Ramos (cell line): ENCODE results near the gene NPVF.

ENCODE experiments used
- in situ Hi-C: fragments of 300-500 bp; cut with MboI; formaldehyde crosslinking; loops from one replicate; pipeline ENCODE4 v1.14.3; 2022; ENCODE audit warnings: low sequenced_read_pairs; ENCODE audit not compliant: unreplicated experiment

The NPVF gene

DNA sequence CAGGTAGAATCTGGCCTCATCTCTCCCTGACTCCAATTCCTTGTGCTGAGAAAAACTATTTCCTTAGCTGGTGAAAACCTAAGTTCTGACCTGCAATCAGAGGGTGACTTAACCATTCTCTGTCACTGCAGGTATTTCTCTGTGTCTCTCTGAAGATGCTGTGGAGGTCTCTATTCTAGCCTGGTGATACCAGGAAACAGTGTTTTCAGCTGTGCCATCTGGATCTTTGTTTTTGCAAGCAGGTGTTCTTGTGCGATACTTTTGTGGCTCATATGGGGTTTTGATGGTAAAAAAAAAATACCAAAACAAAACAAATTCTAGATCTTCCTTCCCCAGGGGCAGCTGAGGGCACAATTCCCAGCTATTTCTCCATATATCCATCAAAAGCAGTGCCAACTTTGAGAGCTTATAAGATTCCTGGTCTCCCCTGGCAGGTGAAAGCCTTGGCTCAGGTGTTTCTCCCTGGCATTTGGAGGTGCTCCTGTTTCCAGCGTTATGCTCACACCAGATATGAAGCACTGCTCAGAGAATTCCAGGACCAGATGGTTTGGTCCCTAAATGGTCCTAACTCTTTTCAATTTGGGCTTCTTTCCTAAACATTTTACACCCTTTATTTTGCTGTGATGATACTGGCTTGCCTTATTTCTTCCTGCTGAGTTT lies 9.9 kb upstream of the NPVF start:
- in situ Hi-C loops: no loop called here

DNA sequence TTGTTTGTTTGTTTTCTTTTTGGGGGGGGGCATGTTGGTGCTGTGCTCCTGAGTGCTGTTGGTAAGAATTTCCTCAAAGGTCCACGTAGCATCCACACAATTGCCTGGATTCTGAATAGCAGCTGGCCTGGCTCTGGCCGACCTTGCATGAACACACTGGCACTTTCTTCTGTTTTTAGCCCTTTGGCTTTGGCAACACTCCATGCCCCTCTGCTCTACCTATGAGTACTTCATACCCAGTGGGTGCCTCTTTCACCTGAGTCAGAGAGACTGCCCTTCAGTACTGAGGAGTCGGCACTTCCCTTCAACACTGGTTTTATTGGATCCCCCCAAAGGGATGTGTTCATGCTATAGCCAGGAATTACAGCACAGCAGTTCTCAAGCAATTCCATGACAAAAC lies 7.2 kb upstream of the NPVF start:
- in situ Hi-C loops: no loop called here

DNA sequence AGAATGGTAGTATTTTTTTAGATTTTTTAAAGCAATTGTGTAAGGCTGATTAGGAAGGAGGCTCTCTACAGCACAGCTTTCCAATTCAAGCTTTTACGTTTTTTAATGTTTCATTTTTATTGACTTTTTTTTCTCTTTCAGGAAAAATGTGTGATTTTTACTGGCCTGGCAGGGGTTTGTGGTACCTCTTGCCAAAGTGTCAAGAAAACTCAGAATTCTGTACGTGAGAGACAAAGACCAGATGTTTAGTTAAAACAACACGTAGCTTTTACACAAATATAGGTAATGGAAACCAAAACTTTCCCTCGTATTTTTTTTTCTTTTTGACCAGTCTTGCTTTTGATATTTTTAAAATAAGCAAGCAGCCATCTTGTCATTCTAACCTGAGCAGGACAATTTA lies 6.0 kb upstream of the NPVF start:
- in situ Hi-C loops: no loop called here

DNA sequence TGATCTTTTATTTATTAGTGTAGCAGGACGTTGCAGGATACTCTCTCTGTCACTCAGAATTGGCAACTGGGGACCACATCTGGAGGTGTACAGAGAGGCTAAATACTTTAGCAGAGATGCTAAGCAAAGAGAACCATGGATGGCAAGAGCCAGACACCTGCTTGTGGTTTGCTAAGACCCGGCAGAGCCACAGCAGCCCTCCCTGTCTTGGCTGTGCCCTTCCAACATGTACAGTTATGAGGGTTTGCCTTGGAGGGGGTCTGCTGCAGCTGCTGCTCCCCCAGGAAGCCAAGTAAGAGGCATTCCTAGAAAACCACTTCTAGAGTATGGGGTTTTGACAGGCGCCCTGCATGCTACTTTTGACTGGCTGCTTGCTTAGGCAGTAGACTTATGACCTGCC lies 5.1 kb downstream of the NPVF start:
- in situ Hi-C loops: no loop called here

DNA sequence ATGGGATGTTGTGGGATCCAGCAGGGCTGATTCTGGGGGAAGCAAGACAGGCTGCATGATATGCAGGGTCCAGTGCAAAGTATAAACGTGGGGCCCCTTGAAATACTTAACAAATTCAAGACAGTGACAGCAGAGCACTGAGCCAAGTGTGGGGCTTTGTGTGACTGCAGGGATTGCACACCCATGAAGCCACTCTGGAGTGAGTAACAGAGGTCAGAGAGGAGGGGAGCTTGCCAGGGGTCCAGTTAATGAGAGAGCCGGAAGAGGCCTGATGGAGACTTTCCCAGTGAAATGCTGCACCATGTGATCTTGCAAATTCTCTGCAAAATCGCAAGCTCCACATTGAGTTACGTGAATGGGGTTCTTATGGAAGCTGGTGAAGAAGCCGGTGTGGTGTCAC lies 5.6 kb downstream of the NPVF start:
- in situ Hi-C loops: no loop called here

DNA sequence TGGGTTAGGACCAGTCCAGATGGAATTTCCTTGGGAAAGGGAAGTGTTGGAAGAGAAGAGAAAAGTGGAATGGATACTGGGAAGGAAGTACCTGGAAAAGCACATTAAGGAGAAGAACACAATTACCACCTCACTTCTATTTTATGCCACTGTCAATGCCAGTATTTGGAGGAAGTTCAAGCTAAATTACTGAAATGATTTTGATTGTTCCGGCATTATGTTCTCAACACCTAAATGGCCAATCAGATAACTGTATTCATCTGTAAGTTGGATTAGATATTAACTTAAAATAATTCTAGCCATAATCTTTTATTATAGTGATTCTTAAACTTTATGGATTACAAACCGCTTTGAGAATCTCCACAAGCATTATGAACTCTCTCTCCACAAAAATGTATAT lies 7.3 kb downstream of the NPVF start:
- in situ Hi-C loops: no loop called here

DNA sequence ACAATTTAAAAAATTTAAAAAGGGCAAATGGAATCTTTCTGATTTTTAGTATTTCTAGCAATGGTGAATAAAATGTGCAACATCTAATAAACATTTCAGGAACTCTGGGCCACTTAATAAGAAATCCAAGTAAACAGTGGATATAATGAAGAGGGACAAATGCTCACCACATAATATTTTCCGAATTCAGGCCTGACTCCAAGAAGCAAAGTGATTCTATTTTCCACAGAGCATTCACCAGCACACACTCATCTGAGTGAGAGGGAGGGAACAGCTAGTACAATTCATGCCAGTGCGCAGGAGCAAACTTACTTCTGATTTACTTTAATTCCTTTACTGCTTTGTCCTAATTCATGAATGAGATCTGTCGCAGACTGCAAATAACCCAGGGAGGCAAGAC lies 10.1 kb downstream of the NPVF start:
- in situ Hi-C loops: no loop called here

DNA sequence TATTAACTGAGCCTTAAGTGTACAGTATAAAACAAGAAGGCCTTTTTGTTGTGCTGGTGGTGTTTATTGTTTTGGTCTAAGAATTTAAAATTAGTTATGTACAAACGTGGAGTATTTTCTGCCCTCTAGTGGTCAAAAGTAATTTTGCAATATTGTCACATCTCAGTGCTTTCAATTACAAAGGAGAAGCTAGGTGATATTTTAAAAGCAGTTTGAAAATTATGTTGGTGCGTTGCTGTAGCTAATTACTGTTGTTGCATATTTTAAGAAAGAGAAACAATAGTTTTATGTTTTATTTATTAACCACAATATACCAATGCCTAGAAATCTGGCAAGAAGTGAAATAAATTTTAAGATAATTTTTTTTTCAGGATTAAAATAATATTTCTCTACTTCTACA lies 11.4 kb downstream of the NPVF start:
- in situ Hi-C loops: no loop called here

DNA sequence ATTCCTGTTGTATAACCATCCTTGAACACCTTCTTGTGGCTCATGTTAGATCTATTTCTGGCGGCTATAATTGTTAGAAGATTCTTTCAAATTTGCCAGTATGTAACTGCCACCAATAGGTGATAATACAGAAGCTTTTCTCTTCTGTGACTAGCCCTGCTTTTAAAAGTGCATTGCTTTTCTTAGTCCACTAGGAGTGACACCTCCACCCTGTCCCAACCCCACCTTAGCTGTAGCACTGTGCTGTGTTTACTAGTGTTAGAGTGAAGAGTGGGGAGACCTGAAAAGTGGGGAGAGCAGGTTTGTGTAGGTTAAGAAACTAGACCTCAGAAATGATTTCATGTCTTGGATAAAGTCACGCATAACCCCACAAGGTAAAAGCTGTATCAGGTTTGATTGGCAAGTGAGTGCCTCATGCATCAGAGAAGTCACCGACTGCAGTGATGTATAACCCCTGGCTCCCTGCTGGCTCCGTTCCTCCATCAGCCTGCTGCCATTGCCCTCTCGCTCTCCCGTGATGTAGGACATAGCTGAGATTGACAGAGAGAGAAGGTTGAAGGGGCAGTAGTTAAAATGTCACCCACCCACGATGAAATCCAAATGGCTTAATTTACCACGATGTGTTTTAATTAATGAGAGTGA lies 12.5 kb downstream of the NPVF start:
- in situ Hi-C loops: no loop called here

DNA sequence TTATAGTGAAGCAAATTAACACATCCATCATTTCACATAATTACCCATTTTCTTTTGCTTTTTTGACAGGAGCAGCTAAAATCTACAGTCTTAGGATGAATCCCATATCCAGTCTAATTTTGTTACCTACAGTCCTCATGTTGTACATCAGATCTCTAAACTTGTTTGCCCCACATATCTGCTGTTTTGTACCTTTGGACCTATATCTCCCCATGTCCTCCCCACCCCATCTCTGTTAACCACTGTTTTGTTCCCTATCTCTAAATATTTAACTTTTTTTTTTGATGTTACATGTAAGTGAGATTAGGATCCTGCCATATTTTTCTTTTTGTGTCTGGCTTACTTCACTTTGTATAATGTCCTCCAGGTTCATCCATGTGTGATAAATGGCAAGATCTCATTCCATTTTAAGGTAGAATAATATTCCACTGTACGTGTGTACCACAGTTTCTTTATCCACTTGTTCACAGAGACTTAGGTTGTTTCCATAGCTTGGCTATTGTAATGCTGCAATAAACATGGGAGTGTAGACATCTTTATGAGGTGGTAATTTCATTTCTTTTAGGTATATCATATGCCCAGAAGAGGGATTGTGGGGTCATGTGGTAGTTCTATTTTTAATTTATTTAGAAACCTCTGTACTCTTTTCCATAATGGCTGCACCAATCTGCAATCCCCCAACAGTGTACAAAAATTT lies 19.6 kb downstream of the NPVF start:
- in situ Hi-C loops: no loop called here

DNA sequence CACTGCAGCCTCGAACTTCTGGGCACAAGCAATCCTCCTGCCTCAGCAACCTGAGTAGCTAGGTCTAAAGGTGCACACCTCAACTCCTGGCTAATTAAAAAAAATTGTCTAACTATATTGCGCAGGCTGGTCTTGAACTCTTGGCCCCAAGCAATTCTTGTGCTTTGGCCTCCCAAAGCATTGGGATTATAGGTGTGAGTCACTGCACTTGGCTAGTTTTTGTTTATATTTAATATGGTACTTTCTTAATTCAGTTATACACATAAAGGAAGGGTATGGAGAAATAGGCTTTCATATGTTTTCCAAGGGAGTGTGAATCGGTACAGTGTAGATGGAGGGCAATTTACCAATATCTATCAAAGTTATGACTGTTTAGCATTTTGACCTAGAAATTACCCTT lies 20.4 kb downstream of the NPVF start:
- in situ Hi-C loops: no loop called here

DNA sequence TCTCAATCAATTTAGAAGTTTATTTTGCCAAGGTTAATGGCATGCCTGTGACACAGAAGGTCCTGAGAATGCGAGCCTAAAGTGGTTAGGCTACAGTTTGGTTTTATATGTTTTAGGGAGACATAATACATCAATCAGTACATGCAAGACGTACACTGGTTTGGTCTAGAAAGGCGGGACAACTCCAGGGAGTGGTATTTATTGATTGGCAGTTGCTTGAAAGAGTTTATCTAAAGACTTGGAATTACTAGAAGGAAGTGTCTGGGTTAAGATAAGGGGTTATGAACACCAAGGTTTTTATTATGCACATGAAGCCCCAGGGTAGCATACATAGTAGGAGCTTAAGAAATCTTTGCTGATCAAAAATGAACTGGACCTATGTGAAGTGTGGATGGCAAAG lies 21.5 kb downstream of the NPVF start:
- in situ Hi-C loops: no loop called here

DNA sequence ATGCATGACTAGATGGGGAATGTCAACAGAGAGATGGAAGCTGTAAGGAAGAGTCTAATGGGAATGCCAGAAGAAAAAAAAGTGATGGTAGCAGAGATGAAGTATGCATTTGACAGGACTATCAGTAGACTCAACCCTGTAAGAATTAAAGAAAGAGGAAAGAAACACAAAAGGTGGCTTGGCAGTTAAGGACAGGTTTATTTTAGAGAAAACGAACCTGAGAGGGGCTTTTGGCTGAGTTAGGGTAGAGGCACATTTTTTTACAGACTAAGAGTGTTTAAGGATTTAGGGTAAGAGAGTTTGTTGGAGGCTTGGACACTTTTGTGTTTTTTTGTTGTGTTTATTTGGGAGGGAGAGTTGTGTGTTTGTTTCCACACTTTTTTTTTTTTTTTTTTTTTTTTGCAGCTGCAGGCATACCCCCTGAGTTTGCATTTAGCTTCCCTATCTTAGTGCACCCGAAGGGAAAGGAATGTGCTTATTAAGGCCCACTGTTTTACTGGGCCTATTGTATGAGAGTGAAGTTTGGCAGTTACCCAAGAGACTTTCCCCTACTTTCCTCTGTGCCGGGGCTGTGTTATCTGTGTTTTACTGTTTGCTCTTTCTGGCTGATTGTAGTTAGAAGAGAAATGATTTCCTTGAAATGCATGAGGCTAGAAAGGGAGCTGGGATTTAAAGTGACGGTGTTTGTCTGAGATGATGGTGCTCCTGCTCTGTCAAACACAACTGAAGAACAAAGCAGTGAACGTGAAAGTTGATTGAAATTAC lies 32.0 kb downstream of the NPVF start:
- in situ Hi-C loops: no loop called here

DNA sequence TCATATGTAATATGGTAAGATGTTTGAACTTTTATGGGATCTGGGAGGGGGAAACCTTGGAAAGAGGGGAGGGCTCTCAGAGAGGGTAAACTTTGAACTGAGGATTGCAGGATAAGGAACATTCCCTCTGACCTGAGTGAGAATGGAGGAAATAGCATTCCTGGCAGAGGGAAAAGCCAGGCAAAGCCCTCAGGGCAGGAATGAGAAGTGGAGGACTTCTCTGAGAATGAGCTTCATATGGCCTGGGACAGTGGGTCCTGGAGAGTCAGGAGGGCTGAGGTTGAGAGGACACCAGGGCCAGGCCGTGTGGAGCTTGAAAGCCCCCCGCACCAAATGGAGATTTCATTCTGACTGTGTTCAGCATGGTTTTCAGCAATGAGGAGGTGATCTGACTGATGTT lies 34.2 kb downstream of the NPVF start:
- in situ Hi-C loops: no loop called here

DNA sequence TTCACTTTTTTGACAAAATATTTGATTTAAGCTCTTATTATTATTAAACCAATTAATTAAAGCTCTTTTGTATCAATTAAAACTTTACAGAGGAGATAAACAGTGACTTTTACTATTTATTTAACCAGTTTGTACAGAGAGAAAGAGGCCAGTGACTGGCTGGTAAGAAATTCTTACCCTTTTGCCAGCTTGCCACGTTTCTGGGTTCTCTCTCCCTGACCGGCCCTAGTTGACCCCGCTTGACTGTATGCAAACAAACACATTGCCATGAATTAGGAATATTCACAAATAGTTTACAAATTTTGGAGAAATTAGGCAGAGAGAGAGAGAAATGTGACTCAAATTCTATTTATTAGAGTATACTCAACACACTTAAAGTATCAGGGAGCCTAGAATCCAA lies 36.2 kb downstream of the NPVF start:
- in situ Hi-C loops: no loop called here

DNA sequence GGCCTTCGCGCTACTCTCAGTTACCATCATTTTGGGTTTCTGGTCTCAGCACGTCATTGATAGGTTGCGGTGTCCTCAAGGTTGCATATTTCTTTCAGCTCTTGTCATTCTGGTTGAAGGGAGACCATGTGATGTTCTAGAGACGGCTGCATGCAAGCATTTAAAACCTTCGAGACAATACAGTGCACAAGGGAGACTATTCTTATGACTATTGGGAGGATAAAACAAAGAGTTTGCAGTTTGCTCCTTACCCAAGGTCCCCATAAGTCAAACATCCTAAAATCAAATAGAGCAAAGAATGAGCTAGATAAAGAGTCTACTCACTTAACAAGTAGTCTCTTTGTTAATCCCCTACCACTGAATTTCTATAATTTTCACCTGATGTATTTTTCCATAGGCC lies 39.1 kb downstream of the NPVF start:
- in situ Hi-C loops: no loop called here

DNA sequence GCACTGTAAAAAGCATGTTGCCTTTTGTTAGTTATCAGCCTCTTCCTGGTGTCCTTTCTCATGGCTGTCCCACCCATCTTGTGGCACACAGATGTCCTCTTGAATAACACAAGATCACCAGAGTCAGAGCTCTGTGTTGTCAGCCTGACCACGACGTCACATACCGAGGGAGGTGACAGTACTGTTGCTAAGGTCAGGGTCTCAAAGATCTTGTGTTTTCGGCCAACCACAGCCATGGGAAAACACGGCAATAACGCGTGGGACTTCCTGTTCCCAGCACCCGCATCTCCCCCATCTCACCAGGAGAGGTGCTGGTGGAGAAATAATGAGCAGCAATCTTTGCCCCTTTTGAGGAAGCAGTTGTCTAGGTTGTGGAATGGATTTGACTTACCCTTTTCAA lies 40.4 kb downstream of the NPVF start:
- in situ Hi-C loops: no loop called here

DNA sequence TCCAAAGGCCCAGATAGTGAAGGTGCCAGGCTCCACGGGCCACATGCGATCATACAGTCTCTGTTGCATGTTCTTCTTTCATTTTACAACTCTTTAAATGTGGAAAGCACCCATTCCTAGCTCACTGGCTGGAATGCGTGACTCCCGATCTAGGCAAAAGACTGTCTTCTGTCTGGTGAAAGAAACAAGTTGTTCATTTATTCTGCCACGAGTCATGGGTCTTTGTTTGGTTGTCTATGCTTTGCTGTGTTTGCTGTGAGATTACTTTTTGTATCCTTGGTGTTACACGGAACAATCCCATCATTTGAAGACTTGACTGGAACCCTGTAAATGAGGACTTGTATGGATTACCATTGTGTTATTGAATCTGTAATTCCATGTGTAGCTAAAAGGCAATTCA lies 41.9 kb downstream of the NPVF start:
- in situ Hi-C loops: no loop called here

DNA sequence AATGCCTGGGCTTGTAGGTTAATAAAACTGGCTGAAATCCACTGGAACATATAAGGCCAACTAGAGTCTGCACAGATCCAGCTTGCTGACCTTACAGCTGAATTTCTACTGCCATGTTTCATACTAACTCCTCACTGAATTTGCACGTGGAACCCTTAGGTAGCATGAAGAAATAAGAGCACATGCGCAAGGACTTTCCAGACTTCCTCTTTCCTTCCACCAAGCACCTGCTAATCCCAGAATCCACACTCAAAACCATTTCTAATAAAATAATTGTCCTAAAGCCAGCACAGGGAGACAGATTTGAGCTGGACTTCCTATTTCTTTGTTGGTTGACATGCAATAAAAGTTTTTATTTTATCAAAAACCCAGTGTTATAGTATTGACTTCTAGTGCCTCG lies 46.8 kb downstream of the NPVF start:
- in situ Hi-C loops: no loop called here

DNA sequence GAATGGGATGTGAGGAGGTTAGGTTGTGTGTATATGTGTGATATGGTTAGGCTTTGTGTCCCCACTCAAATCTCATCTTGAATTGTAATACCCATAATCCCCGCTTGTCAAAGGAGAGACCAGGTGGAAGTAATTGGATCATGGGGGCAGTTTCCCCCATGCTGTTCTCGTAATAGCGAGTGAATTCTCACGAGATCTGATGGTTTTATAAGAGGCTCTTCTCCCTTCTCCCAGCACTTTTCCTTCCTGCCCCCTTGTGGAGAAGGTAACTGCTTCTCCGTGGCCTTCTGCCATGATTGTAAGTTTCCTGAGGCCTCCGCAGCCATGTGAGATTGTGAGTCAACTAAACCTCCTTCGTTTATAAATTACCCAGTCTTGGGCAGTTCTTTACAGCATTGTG lies 47.3 kb downstream of the NPVF start:
- in situ Hi-C loops: no loop called here

DNA sequence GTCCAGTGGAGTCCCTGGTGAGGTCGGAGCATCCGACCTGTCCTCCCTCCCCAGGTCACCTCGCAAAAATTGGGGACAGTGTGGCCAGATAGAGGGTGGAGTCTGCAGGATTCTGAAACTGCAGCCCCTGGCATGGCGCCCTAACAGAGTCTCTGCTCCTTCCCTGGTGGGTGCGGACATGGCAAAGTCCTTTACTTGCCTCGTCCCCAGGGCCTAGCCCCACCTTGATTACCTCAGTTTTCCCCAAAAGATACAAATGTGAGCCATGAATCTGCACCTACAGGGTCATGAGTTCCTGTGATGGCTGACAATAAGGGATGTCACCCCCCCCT lies 47.7 kb downstream of the NPVF start:
- in situ Hi-C loops: no loop called here
